Esophagus muscularis mucosa (tissue), 4 donors: ENCODE measurements around the gene MLF2. TPM values are rescaled to one million over a fixed set of nuclear protein-coding genes. Genes with fewer than 3 reads are reported as not detected.

ENCODE experiments used
- DNase-seq: peaks from one replicate; pipeline ENCODE4 v3.0.0-alpha.2; 2017; ENCODE audit errors: extremely low spot score
- H3K27ac ChIP-seq, 4 donors: fragments of 200-600 bp; sonication (generic); replicated peaks in 1 of 4; 1 replicate in 3 of 4; 2 replicates in 1 of 4; pipeline ENCODE4 v1.5.1; 2016 to 2019; ENCODE audit warnings: mild to moderate bottlenecking in 1 of 4
- H3K27me3 ChIP-seq, 4 donors: fragments of 200-600 bp; sonication (generic); one replicate each; pipeline versions ENCODE4 v1.5.1 to v1.6.0; 2016 to 2019
- H3K36me3 ChIP-seq, 4 donors: fragments of 200-600 bp; sonication (generic); one replicate each; pipeline ENCODE4 v1.5.1; 2016 to 2019
- H3K4me1 ChIP-seq, 4 donors: fragments of 200-600 bp; sonication (generic); one replicate each; pipeline ENCODE4 v1.5.1; 2016 to 2019
- H3K4me3 ChIP-seq, 4 donors: fragments of 200-600 bp; sonication (generic); 1 replicate in 2 of 4; 2 replicates in 2 of 4; pipeline ENCODE4 v1.5.1; 2016 to 2019; ENCODE audit warnings: mild to moderate bottlenecking in 4 of 4, moderate library complexity in 1 of 4
- H3K9me3 ChIP-seq, 4 donors: fragments of 200-600 bp; sonication (generic); 1 replicate in 3 of 4; 2 replicates in 1 of 4; pipeline ENCODE4 v1.5.1; 2016 to 2019
- CTCF ChIP-seq, 3 experiments: fragments of 200-600 bp in 2 of 3; fragments of 450-650 bp in 1 of 3; sonication (generic) in 2 of 3; IDR thresholded peaks; one replicate each; pipeline ENCODE4 v1.5.1; 2017 to 2019; ENCODE audit warnings: antibody characterized with exemption in 3 of 3, mild to moderate bottlenecking in 2 of 3, moderate library complexity in 1 of 3
- EP300 ChIP-seq: sonication (generic); formaldehyde crosslinking; IDR thresholded peaks from one replicate; pipeline ENCODE4 v1.6.1; 2017; ENCODE audit warnings: antibody characterized with exemption
- POLR2A ChIP-seq: fragments of 450-650 bp; IDR thresholded peaks from one replicate; pipeline ENCODE4 v1.6.1; 2017; ENCODE audit warnings: antibody characterized with exemption, moderate library complexity, mild to moderate bottlenecking, low read depth
- POLR2AphosphoS5 ChIP-seq, 2 donors: sonication (generic); formaldehyde crosslinking; IDR thresholded peaks; one replicate each; pipeline ENCODE4 v1.6.1; 2017; ENCODE audit warnings: antibody characterized with exemption in 2 of 2
- WGBS: methylation state at CpG from one replicate; pipeline ENCODE4 v1.1.5; 2018; 5-methylcytosine and 5-hydroxymethylcytosine counted together
- intact Hi-C: fragments of 100-400 bp; cut with DNase I; formaldehyde crosslinking; loops from one replicate; pipeline ENCODE4 v1.15.1; 2023
- total RNA-seq, 4 donors: library from RNA; depleted of rRNA; stranded (reverse); fragments of >200 nt; gene quantifications; one replicate each; pipeline versions ENCODE4 v1.1.0 to v1.2.1, GENCODE V29; 2016

The MLF2 gene
- total RNA-seq, 4 donors from 2014 or later: 169 to 247 (median 214) TPM

- Histone ChIP-seq H3K9me3 (no peaks in the 10 kb centered on the region), H3K4me1 (peaks cover 0 to 12% (median 6%) of the 10 kb centered on the region in 4 donors), H3K4me3 (no peak overlapping the region), H3K27ac (peak overlapping the region in 1 of 4 donors; percentile 2), H3K27me3 (peaks cover 0 to 5% (median 0%) of the 10 kb centered on the region in 4 donors), H3K36me3 (no peaks in the 10 kb centered on the region)
- TF ChIP-seq POLR2AphosphoS5 (IDR thresholded peaks at IDR 0.05) (no peak), CTCF (IDR thresholded peaks at IDR 0.05) (no peak), POLR2A (no peak), EP300 (no peak)
- DNase-seq: no peak
- intact Hi-C loops: no loop called here
- 23% methylated on average over 12 of the region's 12 CpGs for WGBS
Observed at GRCh38 chr12:6792522-6793201, 39.7 kb upstream of the MLF2 start.

- Histone ChIP-seq H3K4me3 (peak overlapping the region in 1 of 4 donors; percentile 29), H3K27ac (peak overlapping the region in 2 of 4 donors; percentile 2 to 32), H3K9me3 (no peaks in the 10 kb centered on the region), H3K27me3 (peaks cover 0 to 5% (median 0%) of the 10 kb centered on the region in 4 donors), H3K4me1 (peaks cover 0 to 12% (median 6%) of the 10 kb centered on the region in 4 donors), H3K36me3 (no peaks in the 10 kb centered on the region)
- intact Hi-C loops: no loop called here
- DNase-seq: no peak
- 81% methylated on average over 13 of the region's 13 CpGs for WGBS
- no peak for TF ChIP-seq EP300
- TF ChIP-seq CTCF (IDR thresholded peaks at IDR 0.05): no peak
- TF ChIP-seq POLR2AphosphoS5 (IDR thresholded peaks at IDR 0.05): no peak
- TF ChIP-seq POLR2A: no peak
Observed at GRCh38 chr12:6791931-6792520, 39.1 kb upstream of the MLF2 start.

- DNase-seq: no peak
- 90% methylated on average over 12 of the region's 12 CpGs for WGBS
- intact Hi-C loops: no loop called here
- H3K36me3 ChIP-seq: no peaks in the 10 kb centered on the region
- TF ChIP-seq CTCF (IDR thresholded peaks at IDR 0.05): no peak
- TF ChIP-seq POLR2A: no peak
- TF ChIP-seq EP300: no peak
- no peak for TF ChIP-seq POLR2AphosphoS5 (IDR thresholded peaks at IDR 0.05)
- no peaks in the 10 kb centered on the region for H3K9me3 ChIP-seq
- H3K4me3 ChIP-seq: no peak overlapping the region
- H3K4me1 ChIP-seq: peaks cover 0 to 12% (median 6%) of the 10 kb centered on the region in 4 donors
- no peaks in the 10 kb centered on the region for H3K27me3 ChIP-seq
- peak overlapping the region in 1 of 4 donors; percentile 7 for H3K27ac ChIP-seq
Observed at GRCh38 chr12:6790496-6791150, 37.7 kb upstream of the MLF2 start.

- Histone ChIP-seq H3K4me3 (peak within 1 kb of the TSS; percentile 23 to 46 (median 32)), H3K4me1 (peaks cover 0 to 15% (median 6%) of the 10 kb centered on the region in 4 donors), H3K9me3 (no peaks in the 10 kb centered on the region), H3K27ac (peak within 1 kb of the TSS in 3 of 4 donors; percentile 4 to 20 (median 9)), H3K36me3 (no peaks in the 10 kb centered on the region), H3K27me3 (no peaks in the 10 kb centered on the region)
- TF ChIP-seq POLR2AphosphoS5 (IDR thresholded peaks at IDR 0.05) (peak in 1 of 2 donors; percentile 53), CTCF (IDR thresholded peaks at IDR 0.05) (no peak)
- WGBS: 56% methylated on average over 15 of the region's 18 CpGs
- no peak for DNase-seq
- intact Hi-C loops: no loop called here
Observed at GRCh38 chr12:6788972-6789924, 36.3 kb upstream of the MLF2 start, which contains the start of gene CD4. CD4 (plus strand) TSS chr12:6789528; CDS start chr12:6800139, 10,611 bp downstream.
